Measurements from ENCODE around the gene CFAP410. TPM values are rescaled to one million over a fixed set of nuclear protein-coding genes. Genes with fewer than 3 reads are reported as not detected.

CFAP410 gene
- total and polyA plus RNA-seq, 11 donors: 10.4 to 31.6 (median 16.4) TPM

DNA sequence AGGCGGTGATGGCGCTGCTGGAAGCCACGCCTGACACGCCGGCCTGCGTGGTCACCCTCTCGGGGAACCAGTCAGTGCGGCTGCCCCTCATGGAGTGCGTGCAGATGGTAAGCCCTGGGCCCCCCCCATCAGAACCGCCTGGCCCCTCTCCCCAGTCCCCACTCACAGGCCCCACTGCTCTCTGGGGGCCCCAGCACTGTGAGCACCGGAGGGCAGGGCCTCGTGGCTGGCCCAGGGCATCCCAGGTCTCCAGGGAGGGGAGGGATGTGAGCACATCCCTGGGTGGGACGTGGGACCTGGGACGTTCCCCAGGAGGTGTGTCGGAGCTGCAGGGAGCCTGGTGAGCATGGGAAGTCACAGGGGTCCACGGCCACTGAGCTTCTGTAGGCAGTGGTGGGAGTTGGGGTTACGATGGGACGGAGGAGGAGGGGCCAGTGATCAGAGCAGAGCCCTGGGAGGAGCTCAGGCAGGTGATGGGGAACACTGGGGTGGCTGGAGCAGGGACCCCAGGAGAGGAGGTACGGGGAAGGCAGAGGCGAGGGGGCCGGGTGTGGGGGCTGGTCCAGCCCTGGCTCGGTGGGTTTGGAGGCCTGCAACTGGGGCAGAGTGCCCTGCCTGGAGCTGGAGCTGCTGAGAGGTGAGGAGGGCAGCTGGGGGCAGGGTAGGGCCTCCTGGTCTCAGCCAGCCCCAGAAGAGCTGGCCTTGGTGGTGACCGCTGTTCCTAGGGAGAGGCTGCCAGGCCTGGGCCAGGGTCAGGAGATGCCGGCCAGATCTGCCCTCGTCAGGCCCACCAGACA lies 20.5 kb downstream of the CFAP410 start:
- intact Hi-C loops (cut with DNase I): loop anchor here in 2 of 10 donors (10.0 kb wide), 2 partner anchors 56 to 324 kb away; no protein-coding TSS in a partner anchor

GRCh38 chr21:44317871-44318270 lies 21.3 kb downstream of the CFAP410 start:
- no peaks in the 10 kb centered on the region for H3K4me1 ChIP-seq
- H3K9me3 ChIP-seq: no peaks in the 10 kb centered on the region
- no peak for DNase-seq
- H3K27me3 ChIP-seq: no peaks in the 10 kb centered on the region
- no peak for TF ChIP-seq POLR2A (IDR thresholded peaks at IDR 0.05)
- TF ChIP-seq, protein P1, sequence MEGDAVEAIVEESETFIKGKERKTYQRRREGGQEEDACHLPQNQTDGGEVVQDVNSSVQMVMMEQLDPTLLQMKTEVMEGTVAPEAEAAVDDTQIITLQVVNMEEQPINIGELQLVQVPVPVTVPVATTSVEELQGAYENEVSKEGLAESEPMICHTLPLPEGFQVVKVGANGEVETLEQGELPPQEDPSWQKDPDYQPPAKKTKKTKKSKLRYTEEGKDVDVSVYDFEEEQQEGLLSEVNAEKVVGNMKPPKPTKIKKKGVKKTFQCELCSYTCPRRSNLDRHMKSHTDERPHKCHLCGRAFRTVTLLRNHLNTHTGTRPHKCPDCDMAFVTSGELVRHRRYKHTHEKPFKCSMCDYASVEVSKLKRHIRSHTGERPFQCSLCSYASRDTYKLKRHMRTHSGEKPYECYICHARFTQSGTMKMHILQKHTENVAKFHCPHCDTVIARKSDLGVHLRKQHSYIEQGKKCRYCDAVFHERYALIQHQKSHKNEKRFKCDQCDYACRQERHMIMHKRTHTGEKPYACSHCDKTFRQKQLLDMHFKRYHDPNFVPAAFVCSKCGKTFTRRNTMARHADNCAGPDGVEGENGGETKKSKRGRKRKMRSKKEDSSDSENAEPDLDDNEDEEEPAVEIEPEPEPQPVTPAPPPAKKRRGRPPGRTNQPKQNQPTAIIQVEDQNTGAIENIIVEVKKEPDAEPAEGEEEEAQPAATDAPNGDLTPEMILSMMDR (IDR thresholded peaks at IDR 0.05): no peak
- 94 to 98% (median 95%) methylated on average over 7 to 22 of the region's 22 CpGs for WGBS, 4 donors
- intact Hi-C loops (cut with DNase I): loop anchor here in 2 of 10 donors (10.0 kb wide), 2 partner anchors 57 to 323 kb away; no protein-coding TSS in a partner anchor
- no peak overlapping the region for H3K4me3 ChIP-seq
- no peak overlapping the region for H3K27ac ChIP-seq
- no peak for ATAC-seq
- H3K36me3 ChIP-seq: peaks cover 0 to 94% (median 60%) of the 10 kb centered on the region in 9 donors

More for the DNA sequence above, 20.5 kb downstream of the CFAP410 start:
- peaks cover 0 to 92% (median 52%) of the 10 kb centered on the region in 9 donors for H3K36me3 ChIP-seq
- no peak overlapping the region for H3K4me3 ChIP-seq
- no peaks in the 10 kb centered on the region for H3K27me3 ChIP-seq
- H3K27ac ChIP-seq: no peak overlapping the region
- H3K9me3 ChIP-seq: no peaks in the 10 kb centered on the region
- TF ChIP-seq POLR2A (IDR thresholded peaks at IDR 0.05): no peak
- TF ChIP-seq, protein P1 (IDR thresholded peaks at IDR 0.05): no peak
- ATAC-seq (no peak), DNase-seq (no peak)
- WGBS, 4 donors: 94 to 96% (median 95%) methylated on average over 21 to 25 of the region's 25 CpGs
- H3K4me1 ChIP-seq: no peaks in the 10 kb centered on the region

DNA sequence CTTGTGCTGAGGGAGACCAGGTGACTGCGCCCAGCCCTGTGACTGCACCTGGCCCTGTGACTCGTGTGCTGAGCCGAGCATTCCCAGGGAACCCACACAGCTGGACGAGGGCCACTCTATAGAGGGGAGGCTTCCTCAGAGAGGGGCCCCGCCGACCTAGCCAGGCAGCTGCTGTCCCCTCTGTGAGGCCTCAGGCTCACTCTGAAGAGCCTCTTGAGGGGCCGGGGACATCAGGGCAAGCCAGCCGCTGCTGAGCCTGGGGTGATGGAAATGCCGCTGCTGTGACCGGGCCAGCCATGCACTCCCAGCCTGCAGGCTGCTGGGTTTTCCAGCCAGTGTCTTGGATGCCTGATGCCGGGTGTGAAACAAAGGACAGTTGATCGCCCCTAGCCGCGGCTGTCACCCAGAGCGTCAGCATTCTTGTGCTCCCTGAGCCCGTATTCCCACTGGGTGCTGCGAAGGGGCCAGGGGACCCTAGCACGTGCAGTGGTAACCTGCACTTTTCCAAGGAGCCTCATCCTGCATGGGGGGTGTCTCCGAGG lies 21.9 kb downstream of the CFAP410 start:
- intact Hi-C loops (cut with DNase I): loop anchor here in 2 of 10 donors (10.0 kb wide), 2 partner anchors 57 to 323 kb away; no protein-coding TSS in a partner anchor
- no peaks in the 10 kb centered on the region for H3K9me3 ChIP-seq
- TF ChIP-seq, protein P1 (IDR thresholded peaks at IDR 0.05): no peak
- TF ChIP-seq POLR2A (IDR thresholded peaks at IDR 0.05): no peak

GRCh38 chr21:44316277-44316900 lies 22.8 kb downstream of the CFAP410 start:
- TF ChIP-seq POLR2A (IDR thresholded peaks at IDR 0.05): no peak
- TF ChIP-seq, protein P1 (IDR thresholded peaks at IDR 0.05): no peak
- H3K4me3 ChIP-seq: no peak overlapping the region
- no peaks in the 10 kb centered on the region for H3K27me3 ChIP-seq
- no peaks in the 10 kb centered on the region for H3K9me3 ChIP-seq
- DNase-seq (no peak), ATAC-seq (no peak)
- WGBS, 4 donors: 92 to 95% (median 94%) methylated on average over 26 to 27 of the region's 27 CpGs
- peaks cover 0 to 94% (median 60%) of the 10 kb centered on the region in 9 donors for H3K36me3 ChIP-seq
- intact Hi-C loops (cut with DNase I): loop anchor here in 2 of 10 donors (10.0 kb wide), 2 partner anchors 58 to 322 kb away; no protein-coding TSS in a partner anchor
- no peak overlapping the region for H3K27ac ChIP-seq
- no peaks in the 10 kb centered on the region for H3K4me1 ChIP-seq

More for the DNA sequence above, 21.9 kb downstream of the CFAP410 start:
- no peak overlapping the region for H3K4me3 ChIP-seq
- no peaks in the 10 kb centered on the region for H3K4me1 ChIP-seq
- 80 to 92% (median 88%) methylated on average over 12 to 19 of the region's 19 CpGs for whole genome bisulfite sequencing, 4 donors
- no peaks in the 10 kb centered on the region for H3K27me3 ChIP-seq
- DNase-seq: no peak
- H3K27ac ChIP-seq: no peak overlapping the region
- peaks cover 0 to 94% (median 60%) of the 10 kb centered on the region in 9 donors for H3K36me3 ChIP-seq
- no peak for ATAC-seq

Measured in heart left ventricle (tissue), 16 donors.